ENCODE results near the gene ENG.
A peak's percentile ranks its signal among the peaks of the same experiment; 100 is the strongest.

The ENG gene

GRCh38 chr9:127772603-127773002, 81.9 kb downstream of the ENG start:
- no peak for DNase-seq
- H3K36me3 ChIP-seq (replicated peaks): no peaks in the 10 kb centered on the region
- no peak overlapping the region for H3K4me3 ChIP-seq (ENCODE audit: low read depth, low read length)
- in situ Hi-C loops (cut with HindIII; ENCODE audit: low pct_ligation_motif_present, low sequenced_read_pairs): loop anchor here (25.0 kb wide), 1 partner anchor 90 kb away; the partner anchor contains the start of gene ENG
- no peaks in the 10 kb centered on the region for H3K27me3 ChIP-seq (replicated peaks)
- no peak overlapping the region for H3K27ac ChIP-seq
- no peak for TF ChIP-seq CTCF (IDR thresholded peaks at IDR 0.05; ENCODE audit: low read depth, low read length, missing control alignments)

- in situ Hi-C loops (cut with HindIII; ENCODE audit: low pct_ligation_motif_present, low sequenced_read_pairs): loop anchor here (25.0 kb wide), 1 partner anchor 91 kb away; the partner anchor contains the start of gene ENG
- DNase-seq: no peak
- H3K4me3 ChIP-seq (ENCODE audit: low read depth, low read length): peak overlapping the region; percentile 56
- H3K27me3 ChIP-seq (replicated peaks): no peaks in the 10 kb centered on the region
- H3K36me3 ChIP-seq (replicated peaks): no peaks in the 10 kb centered on the region
- no peak for TF ChIP-seq CTCF (IDR thresholded peaks at IDR 0.05; ENCODE audit: low read depth, low read length, missing control alignments)
- no peak overlapping the region for H3K27ac ChIP-seq
Observed at GRCh38 chr9:127771570-127772189, 82.8 kb downstream of the ENG start.

GRCh38 chr9:127770905-127771569, 83.4 kb downstream of the ENG start:
- no peak for TF ChIP-seq CTCF (IDR thresholded peaks at IDR 0.05; ENCODE audit: low read depth, low read length, missing control alignments)
- H3K36me3 ChIP-seq (replicated peaks): no peaks in the 10 kb centered on the region
- in situ Hi-C loops (cut with HindIII; ENCODE audit: low pct_ligation_motif_present, low sequenced_read_pairs): loop anchor here (25.0 kb wide), 1 partner anchor 91 kb away; the partner anchor contains the start of gene ENG
- DNase-seq: peak; percentile 97
- no peaks in the 10 kb centered on the region for H3K27me3 ChIP-seq (replicated peaks)
- peak overlapping the region; percentile 56 for H3K4me3 ChIP-seq (ENCODE audit: low read depth, low read length)
- no peak overlapping the region for H3K27ac ChIP-seq

GRCh38 chr9:127770583-127770904, 83.9 kb downstream of the ENG start:
- no peak for DNase-seq
- in situ Hi-C loops (cut with HindIII; ENCODE audit: low pct_ligation_motif_present, low sequenced_read_pairs): loop anchor here (25.0 kb wide), 1 partner anchor 92 kb away; the partner anchor contains the start of gene ENG
- no peaks in the 10 kb centered on the region for H3K27me3 ChIP-seq (replicated peaks)
- H3K27ac ChIP-seq: no peak overlapping the region
- no peaks in the 10 kb centered on the region for H3K36me3 ChIP-seq (replicated peaks)
- no peak for TF ChIP-seq CTCF (IDR thresholded peaks at IDR 0.05; ENCODE audit: low read depth, low read length, missing control alignments)
- H3K4me3 ChIP-seq (ENCODE audit: low read depth, low read length): peak overlapping the region; percentile 56

- no peaks in the 10 kb centered on the region for H3K27me3 ChIP-seq (replicated peaks)
- TF ChIP-seq CTCF (IDR thresholded peaks at IDR 0.05; ENCODE audit: low read depth, low read length, missing control alignments): no peak
- H3K36me3 ChIP-seq (replicated peaks): no peaks in the 10 kb centered on the region
- H3K4me3 ChIP-seq (ENCODE audit: low read depth, low read length): no peak overlapping the region
- no peak for DNase-seq
- in situ Hi-C loops (cut with HindIII; ENCODE audit: low pct_ligation_motif_present, low sequenced_read_pairs): loop anchor here (25.0 kb wide), 1 partner anchor 92 kb away; the partner anchor contains the start of gene ENG
- H3K27ac ChIP-seq: no peak overlapping the region
Observed at GRCh38 chr9:127769929-127770582, 84.4 kb downstream of the ENG start.

All from brain microvascular endothelial cell (primary cell).